ENCODE measurements around the gene RBM17. TPM values are rescaled to one million over a fixed set of nuclear protein-coding genes. Genes with fewer than 3 reads are reported as not detected.
"Not testable (repeated sequence)": the region's sequence is repeated elsewhere in the genome, so short reads cannot be mapped to it uniquely, and the experiment has no call there.

Gene RBM17
- total RNA-seq, 1 donor, result 80.0 TPM

DNA sequence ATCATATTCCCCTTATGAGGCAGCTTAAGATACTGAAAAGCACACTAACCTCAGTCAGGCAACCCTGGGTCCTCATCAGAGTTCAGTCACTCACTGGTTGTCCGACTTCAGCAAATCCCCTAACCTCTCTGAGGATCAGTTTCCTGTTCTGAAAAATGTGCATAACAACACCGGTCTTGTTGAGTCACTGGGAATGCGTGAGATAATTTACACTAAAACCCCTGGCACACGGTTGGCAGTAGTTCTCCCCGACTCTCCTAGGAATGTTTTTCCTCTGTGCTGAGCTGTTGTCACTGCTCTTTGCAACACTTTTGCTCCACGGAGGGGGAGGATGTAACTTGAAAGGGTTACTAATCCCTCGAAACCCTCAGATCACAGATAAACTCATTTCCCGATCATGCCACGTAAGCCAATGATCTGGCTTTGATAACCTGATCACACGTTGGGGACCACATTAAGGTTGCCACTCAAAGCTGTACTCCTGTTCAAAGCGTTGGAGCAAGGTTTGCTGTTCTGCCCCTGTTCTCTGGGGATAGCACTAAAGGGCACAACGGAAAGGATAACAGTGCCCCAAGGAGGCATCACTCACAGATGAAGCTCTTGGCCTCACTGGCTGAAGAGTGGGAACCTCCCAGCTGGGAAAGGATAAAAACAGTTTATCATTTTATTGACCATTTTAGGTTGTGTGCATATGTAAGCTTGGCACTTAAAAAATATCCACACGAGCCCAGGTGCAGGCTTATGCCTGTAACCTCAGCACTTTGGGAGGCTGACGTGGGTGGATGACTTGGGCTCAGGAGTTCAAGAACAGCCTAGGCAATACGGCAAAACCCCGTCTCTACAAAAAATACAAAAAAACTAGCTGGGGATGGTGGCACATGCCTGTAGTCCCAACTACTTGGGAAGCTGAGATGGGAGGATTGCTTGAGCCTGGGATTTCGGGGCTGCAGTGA lies 5.0 kb upstream of the RBM17 start:
- Histone ChIP-seq H3K4me3 (ENCODE audit: low read length) (no peak overlapping the region), H3K4me1 (ENCODE audit: insufficient read depth, low read length) (peaks cover 28% of the 10 kb centered on the region), H3K9me3 (ENCODE audit: low read depth, low read length) (no peaks in the 10 kb centered on the region), H3K27me3 (ENCODE audit: insufficient read depth, low read length) (no peaks in the 10 kb centered on the region)

DNA sequence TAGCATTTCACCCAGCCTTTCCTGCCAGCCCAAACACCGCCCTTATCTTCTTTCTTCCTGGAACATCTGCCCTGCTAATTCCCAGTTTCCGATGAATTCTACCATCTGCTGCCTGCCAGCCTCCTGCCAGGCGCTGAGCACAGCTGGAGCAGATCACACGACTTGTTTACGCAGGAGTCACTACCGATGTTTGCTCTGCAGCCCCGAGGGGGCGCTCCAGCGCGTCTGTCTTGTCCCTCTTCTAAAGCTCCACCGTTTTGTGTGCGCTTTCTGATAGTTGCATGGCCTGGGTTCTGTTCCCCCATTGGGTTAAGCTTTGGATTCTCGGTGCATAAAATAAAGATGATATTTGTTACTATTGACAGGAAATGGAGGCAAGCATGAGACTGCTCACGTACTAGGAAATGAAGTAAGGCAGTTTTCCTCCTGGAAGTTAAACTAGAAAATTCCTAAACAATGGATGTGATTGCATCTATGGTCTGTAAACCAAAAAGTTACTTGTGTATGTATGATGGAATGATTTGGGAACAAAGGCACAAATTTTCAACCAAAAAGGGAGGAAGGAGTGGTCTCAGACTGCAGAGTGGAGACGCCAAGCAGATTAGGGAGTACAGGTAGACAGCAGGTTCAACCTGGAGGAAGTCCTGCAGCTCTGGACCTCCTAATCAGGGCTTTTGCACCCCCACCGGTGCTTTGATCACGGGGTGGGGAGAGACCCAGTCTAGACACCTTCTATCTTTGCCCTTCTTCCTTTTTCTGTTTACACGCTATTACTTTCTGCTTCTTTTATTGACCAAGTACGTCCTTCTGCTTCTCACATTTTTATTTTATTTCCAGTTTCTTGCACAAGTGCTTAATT lies 2.2 kb upstream of the RBM17 start:
- Histone ChIP-seq H3K4me1 (ENCODE audit: insufficient read depth, low read length) (peaks cover 51% of the 10 kb centered on the region), H3K9me3 (ENCODE audit: low read depth, low read length) (no peaks in the 10 kb centered on the region), H3K4me3 (ENCODE audit: low read length) (no peak overlapping the region), H3K27me3 (ENCODE audit: insufficient read depth, low read length) (no peaks in the 10 kb centered on the region)

DNA sequence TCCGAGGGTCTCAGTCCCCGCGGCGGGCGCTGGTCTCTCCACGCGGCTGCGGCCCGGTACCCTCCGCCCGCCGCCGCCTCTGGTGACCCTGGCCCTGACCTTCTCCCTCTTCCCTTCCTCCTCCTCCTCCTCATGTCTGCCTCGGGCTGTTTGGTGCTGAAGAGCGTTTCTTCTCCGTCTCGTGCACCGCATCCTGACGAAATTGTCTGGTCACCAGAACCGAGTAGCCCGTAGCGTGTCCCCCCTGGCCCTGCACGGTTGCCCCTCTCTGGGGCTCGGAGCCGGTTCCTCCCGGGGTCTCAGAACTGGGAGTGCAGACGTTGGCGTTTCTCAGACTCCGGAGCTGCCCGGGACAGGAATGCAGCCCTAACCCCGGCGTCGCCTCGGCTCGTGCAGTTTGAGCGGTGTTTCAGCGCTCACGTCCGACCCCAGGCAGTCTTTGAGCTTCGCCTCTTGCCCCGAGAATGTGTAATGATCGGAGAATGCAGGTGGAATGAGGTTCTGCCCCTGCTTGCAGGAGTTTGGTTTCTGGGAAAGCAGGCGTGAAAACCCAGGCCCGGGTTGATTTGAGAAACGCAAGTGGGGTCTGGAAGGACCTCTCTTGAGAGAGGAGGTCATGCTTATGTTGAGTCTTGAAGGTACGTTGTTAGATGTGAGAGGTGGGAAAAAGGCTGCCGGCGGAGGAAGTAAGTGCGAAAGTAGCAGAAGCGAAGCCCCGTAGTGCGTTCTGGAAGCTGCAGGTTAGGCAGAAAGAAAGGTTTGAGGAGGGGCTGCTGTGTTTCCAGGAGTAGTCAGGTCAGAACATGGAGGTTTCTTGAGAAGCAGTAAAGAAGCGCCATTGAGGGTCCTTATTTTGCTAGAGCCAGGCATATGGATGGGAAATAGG lies 743 bp downstream of the RBM17 start:
- Histone ChIP-seq H3K27me3 (ENCODE audit: insufficient read depth, low read length) (no peaks in the 10 kb centered on the region), H3K9me3 (ENCODE audit: low read depth, low read length) (no peaks in the 10 kb centered on the region), H3K4me1 (ENCODE audit: insufficient read depth, low read length) (peaks cover 56% of the 10 kb centered on the region), H3K4me3 (ENCODE audit: low read length) (peak overlapping the region; percentile 77)

DNA sequence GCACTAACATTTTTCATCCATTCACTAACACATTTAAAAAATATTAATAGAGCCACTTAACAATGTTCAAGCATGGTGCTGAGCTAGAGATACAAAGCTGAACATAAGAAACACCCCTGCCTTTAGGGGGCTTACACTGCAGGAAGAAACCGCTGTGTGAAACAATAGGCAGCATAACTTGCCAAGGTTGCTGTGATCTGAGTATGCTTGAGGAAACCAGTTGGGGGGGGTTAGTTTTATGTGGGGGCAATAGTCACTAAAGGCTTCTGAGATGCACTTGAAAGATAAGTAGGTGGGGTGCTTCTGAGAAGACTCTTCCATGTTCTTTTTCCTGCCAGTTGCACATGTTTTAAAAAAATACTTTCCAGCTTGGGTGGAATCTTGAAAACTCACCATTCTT lies 2.8 kb downstream of the RBM17 start:
- Histone ChIP-seq H3K4me1 (ENCODE audit: insufficient read depth, low read length) (peaks cover 52% of the 10 kb centered on the region), H3K27me3 (ENCODE audit: insufficient read depth, low read length) (no peaks in the 10 kb centered on the region), H3K9me3 (ENCODE audit: low read depth, low read length) (no peaks in the 10 kb centered on the region), H3K4me3 (ENCODE audit: low read length) (no peak overlapping the region)

DNA sequence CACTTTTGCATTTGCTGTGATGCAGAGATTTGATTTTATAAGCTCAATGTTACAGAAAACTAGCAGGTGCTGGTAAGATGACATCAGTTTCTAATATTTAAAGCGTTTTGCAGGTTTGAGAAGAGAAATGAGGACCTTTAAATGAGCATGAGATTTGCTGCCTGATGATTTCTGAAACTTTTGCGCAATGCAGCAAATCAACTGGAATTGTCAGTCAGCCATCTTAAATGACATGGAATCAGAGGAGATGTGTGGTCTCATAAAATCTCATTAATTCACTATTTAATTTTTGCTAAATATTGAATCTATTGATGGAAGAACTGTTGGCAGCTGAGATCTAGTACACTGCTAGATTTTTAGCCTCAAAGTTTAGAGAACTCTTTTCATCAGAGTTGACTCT lies 3.9 kb downstream of the RBM17 start:
- Histone ChIP-seq H3K9me3 (ENCODE audit: low read depth, low read length) (no peaks in the 10 kb centered on the region), H3K4me1 (ENCODE audit: insufficient read depth, low read length) (peaks cover 49% of the 10 kb centered on the region), H3K27me3 (ENCODE audit: insufficient read depth, low read length) (no peaks in the 10 kb centered on the region), H3K4me3 (ENCODE audit: low read length) (no peak overlapping the region)

DNA sequence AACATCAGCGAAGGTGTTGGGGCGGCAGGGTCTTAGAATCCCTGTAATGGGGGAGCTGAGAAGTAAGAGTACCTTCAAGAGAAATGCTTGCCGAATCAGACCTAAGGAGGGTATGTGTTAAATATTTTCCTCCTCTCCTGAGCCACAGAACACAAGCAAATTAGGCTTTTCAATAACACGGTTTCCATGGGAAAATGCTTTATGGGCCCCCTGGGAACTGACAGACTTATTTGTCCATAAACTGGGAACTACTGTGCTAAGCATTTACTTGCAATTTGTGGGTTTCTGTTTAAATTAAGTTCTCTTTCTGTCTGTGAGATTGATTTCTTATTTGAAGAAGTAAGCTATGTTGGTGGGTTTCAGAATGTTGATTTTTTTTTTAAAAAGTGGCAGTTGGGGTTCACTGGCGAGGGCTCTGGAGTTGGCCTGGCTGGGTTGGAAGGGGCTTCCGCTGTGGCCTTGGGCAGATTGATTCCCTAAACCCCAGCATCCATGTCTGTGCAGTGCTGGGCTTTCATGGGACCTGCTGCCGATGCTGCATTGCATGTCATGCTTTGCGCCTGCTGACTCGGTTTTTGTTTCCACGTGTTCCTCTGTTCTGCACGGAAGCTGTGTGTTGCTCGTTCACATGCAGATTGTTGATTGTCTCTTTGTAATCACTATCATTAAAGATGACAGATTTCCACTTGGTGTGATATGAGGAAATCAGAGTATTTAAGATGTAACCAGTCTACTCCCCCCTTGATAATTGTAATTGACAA lies 7.2 kb downstream of the RBM17 start:
- H3K4me3 ChIP-seq (ENCODE audit: low read length), result no peak overlapping the region

DNA sequence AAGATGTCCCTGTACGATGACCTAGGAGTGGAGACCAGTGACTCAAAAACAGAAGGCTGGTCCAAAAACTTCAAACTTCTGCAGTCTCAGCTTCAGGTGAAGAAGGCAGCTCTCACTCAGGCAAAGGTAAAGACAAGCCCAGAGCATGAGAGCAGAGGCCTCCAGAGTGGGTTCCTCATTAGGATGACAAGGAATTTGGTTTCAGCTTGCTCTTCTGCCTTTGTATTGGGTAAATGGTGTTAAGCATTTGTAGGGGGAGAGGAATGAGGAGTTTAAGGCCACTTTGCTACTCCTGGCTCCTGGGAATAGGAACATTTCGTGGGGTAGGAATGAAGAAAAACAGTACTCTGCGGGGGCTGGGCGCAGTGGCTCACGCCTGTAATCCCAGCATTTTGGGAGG lies 8.2 kb downstream of the RBM17 start:
- H3K27me3 ChIP-seq (ENCODE audit: insufficient read depth, low read length), result no peaks in the 10 kb centered on the region
- H3K4me1 ChIP-seq (ENCODE audit: insufficient read depth, low read length), result peaks cover 18% of the 10 kb centered on the region
- no peaks in the 10 kb centered on the region for H3K9me3 ChIP-seq (ENCODE audit: low read depth, low read length)
- no peak overlapping the region for H3K4me3 ChIP-seq (ENCODE audit: low read length)

More for the DNA sequence above, 7.2 kb downstream of the RBM17 start:
- H3K4me1 ChIP-seq (ENCODE audit: insufficient read depth, low read length), result peaks cover 29% of the 10 kb centered on the region
- H3K27me3 ChIP-seq (ENCODE audit: insufficient read depth, low read length), result no peaks in the 10 kb centered on the region
- no peaks in the 10 kb centered on the region for H3K9me3 ChIP-seq (ENCODE audit: low read depth, low read length)

DNA sequence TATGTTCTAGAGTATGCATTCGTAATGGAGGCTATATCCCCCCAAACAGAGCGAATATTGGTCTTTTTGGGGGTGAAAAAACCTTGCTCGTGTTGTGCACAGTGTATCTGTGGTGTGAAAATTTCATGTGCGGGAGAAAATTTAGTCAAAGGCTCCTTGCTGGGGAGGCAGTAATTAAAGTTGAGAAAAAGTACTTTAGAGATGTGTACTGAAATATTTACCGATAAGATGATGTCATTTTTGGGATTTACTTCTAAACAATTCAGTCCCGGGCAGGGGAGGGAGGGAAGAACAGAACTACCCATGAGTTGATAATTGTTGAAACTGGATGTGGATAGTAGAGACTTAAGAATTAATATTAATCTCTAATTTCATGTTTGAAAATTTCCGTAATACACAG lies 9.3 kb downstream of the RBM17 start:
- H3K9me3 ChIP-seq (ENCODE audit: low read depth, low read length), result no peaks in the 10 kb centered on the region
- H3K4me3 ChIP-seq (ENCODE audit: low read length), result no peak overlapping the region
- no peaks in the 10 kb centered on the region for H3K27me3 ChIP-seq (ENCODE audit: insufficient read depth, low read length)
- peaks cover 8% of the 10 kb centered on the region for H3K4me1 ChIP-seq (ENCODE audit: insufficient read depth, low read length)

DNA sequence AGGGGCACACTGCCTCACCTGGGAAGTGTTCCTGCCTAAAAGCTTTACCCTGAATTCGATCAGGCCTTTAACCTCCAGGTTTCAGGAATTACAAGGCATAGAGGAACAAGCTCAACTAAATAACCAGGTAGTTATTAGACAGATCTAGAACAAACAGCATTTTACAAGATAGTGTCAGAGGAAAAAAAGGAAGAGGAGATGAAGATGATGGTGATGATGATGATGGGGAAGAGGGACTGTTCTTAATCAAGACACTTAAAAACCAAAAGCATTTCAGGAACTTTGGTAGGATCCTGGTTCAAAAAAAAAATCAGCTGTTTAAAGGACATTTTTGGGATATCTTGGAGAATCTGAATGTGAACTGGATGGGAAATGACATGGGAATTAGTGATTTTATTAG lies 11.5 kb downstream of the RBM17 start:
- Histone ChIP-seq H3K4me1 (ENCODE audit: insufficient read depth, low read length) (no peaks in the 10 kb centered on the region), H3K9me3 (ENCODE audit: low read depth, low read length) (no peaks in the 10 kb centered on the region), H3K27me3 (ENCODE audit: insufficient read depth, low read length) (no peaks in the 10 kb centered on the region), H3K4me3 (ENCODE audit: low read length) (no peak overlapping the region)

DNA sequence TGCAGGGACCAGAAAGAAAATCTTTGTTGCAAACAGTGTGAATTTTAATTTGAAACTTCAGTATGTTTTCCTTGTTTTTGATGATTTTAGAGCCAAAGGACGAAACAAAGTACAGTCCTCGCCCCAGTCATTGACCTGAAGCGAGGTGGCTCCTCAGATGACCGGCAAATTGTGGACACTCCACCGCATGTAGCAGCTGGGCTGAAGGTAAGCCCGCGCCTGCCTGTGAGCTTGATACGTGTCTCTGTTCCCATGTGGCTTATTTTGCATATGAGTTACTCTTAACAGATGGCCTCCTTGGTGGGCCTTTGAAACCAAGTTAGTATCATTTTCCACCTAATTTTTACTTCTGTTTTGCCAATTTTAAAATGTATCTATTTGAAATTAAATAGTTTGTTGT lies 12.3 kb downstream of the RBM17 start:
- Histone ChIP-seq H3K9me3 (ENCODE audit: low read depth, low read length) (no peaks in the 10 kb centered on the region), H3K4me3 (ENCODE audit: low read length) (no peak overlapping the region), H3K4me1 (ENCODE audit: insufficient read depth, low read length) (no peaks in the 10 kb centered on the region), H3K27me3 (ENCODE audit: insufficient read depth, low read length) (no peaks in the 10 kb centered on the region)

DNA sequence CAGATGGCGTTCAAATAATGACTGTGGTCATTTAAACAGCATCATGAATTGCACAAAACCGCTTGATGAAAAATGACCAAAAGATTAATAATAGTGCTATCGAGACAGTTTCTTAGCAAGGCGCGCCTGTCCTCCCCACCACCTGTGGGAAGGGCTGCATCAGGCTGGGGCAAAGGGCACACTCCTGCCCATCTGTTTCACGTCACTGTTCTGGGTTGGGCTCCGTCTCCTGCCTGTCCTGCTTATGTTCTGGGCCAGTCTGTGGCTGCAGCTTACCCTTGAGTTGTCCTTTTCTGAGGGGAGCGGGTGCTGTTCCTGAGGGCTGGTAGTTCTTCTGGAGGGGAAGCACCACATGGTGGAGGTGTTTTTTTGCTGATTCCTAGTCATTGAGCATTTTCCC lies 13.3 kb downstream of the RBM17 start:
- Histone ChIP-seq H3K9me3 (ENCODE audit: low read depth, low read length) (no peaks in the 10 kb centered on the region), H3K4me3 (ENCODE audit: low read length) (no peak overlapping the region), H3K4me1 (ENCODE audit: insufficient read depth, low read length) (no peaks in the 10 kb centered on the region), H3K27me3 (ENCODE audit: insufficient read depth, low read length) (no peaks in the 10 kb centered on the region)

DNA sequence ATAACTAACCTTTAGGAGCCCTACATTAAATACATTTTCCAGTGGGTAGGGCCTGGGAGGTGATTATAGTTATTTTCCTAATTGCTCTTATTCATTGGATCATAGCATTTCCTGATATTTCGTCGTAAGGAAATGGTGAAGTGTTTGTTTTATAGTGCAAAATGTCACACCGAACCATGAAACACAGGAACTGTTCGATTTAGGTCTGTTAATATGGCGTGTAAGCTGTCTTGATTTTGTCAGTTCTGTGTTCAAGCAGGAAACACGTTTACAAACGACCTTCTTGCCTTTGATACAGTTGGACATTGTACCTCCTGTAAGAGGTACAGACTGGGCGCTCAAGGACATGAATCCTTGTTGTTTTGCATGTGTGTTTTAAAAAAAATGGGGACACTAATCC lies 14.8 kb downstream of the RBM17 start:
- Histone ChIP-seq H3K4me3 (ENCODE audit: low read length) (no peak overlapping the region), H3K27me3 (ENCODE audit: insufficient read depth, low read length) (no peaks in the 10 kb centered on the region), H3K9me3 (ENCODE audit: low read depth, low read length) (no peaks in the 10 kb centered on the region)

DNA sequence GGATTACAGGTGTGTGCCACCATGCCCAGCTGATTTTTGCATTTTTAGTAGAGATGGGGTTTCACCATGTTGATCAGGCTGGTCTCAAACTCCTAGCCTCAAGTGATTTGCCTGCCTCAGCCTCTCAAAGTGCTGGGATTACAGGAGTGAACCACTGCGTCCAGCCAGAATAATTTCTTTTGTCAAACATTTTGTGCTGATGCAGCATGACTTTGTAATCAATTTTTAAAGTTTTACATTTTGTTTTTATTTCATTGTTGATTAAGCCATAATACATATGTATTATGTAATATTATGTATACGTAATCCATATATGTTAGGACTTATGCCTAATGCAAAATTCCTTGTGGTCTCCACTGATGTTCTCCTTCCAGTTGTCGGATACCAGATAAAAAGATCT lies 18.8 kb downstream of the RBM17 start:
- not testable (repeated sequence) for H3K4me3 ChIP-seq (ENCODE audit: low read length); H3K9me3 ChIP-seq (ENCODE audit: low read depth, low read length); H3K27me3 ChIP-seq (ENCODE audit: insufficient read depth, low read length)
- H3K4me1 ChIP-seq (ENCODE audit: insufficient read depth, low read length), result peaks cover 16% of the 10 kb centered on the region

More for the DNA sequence above, 14.8 kb downstream of the RBM17 start:
- peaks cover 7% of the 10 kb centered on the region for H3K4me1 ChIP-seq (ENCODE audit: insufficient read depth, low read length)

DNA sequence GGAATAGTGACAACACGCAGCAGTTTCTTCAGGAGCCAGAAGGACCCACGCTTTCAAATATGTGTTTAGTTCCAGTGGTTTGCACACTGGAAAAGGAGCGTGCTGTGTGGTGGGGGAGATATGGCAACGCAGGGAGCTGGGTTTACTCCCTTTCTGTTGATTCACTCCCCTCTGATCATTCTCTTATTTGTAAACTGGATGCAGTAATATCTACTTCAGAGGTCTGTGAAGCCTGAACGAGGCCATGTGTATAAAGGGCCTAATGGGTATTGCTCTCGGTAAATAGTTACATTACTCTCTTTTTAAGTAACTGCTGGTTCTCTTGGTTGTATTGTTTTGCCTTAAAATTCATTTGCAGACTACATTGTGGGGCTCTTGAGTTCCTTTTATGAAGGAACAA lies 19.2 kb downstream of the RBM17 start:
- Histone ChIP-seq H3K9me3 (ENCODE audit: low read depth, low read length) (no peaks in the 10 kb centered on the region), H3K4me3 (ENCODE audit: low read length) (no peak overlapping the region), H3K27me3 (ENCODE audit: insufficient read depth, low read length) (no peaks in the 10 kb centered on the region), H3K4me1 (ENCODE audit: insufficient read depth, low read length) (peaks cover 16% of the 10 kb centered on the region)
